Fibroblast of the aortic adventitia (primary cell): Measurements from ENCODE around the gene QKI. TPM values are rescaled to one million over a fixed set of nuclear protein-coding genes. Genes with fewer than 3 reads are reported as not detected.
A peak's percentile ranks its signal among the peaks of the same experiment; 100 is the strongest.
"Not testable (repeated sequence)": the region's sequence is repeated elsewhere in the genome, so short reads cannot be mapped to it uniquely, and the experiment has no call there.

Experiments used
- DNase-seq: peaks from one replicate; pipeline ENCODE4 v3.0.0-alpha.2; 2010; ENCODE audit warnings: low read depth
- H3K4me3 ChIP-seq: 2 replicates; pipeline ENCODE4 v1.5.1; 2011; ENCODE audit warnings: low read depth, mild to moderate bottlenecking, control low read depth, low read length, moderate library complexity
- total RNA-seq: library from RNA; depleted of rRNA; stranded (reverse); fragments of >200 nt; gene quantifications from 2 replicates; pipeline ENCODE4 v1.2.3, GENCODE V29; 2012; ENCODE audit warnings: low replicate concordance
- TF ChIP-seq, protein P1 (sequence below): IDR thresholded peaks from 2 replicates; pipeline ENCODE4 v1.5.1; 2011; ENCODE audit warnings: mild to moderate bottlenecking, low read length, control low read depth, inconsistent platforms; ENCODE audit not compliant: insufficient read depth

QKI gene
- total RNA-seq, 1 donor = 125 TPM

DNA sequence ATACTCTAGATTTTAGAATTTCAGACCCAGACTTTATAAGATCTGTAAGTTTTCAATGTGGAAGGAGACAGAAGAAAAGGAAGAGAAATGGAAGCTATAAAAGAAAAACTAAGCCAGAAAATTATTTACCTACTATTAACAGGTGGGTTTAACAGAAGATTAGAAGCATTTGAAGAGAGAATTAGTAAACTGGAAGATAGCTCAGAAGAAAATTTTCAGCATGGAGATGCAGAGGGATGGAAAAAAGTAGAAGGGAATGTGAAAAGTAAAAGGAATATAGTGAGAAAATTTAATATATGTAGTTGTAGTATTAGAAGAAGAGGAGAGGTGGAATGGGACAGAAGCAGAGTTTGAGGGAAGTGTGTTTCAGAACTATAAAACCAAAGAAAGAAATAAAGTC is 56.1 kb downstream of the QKI start:
- TF ChIP-seq, protein P1, sequence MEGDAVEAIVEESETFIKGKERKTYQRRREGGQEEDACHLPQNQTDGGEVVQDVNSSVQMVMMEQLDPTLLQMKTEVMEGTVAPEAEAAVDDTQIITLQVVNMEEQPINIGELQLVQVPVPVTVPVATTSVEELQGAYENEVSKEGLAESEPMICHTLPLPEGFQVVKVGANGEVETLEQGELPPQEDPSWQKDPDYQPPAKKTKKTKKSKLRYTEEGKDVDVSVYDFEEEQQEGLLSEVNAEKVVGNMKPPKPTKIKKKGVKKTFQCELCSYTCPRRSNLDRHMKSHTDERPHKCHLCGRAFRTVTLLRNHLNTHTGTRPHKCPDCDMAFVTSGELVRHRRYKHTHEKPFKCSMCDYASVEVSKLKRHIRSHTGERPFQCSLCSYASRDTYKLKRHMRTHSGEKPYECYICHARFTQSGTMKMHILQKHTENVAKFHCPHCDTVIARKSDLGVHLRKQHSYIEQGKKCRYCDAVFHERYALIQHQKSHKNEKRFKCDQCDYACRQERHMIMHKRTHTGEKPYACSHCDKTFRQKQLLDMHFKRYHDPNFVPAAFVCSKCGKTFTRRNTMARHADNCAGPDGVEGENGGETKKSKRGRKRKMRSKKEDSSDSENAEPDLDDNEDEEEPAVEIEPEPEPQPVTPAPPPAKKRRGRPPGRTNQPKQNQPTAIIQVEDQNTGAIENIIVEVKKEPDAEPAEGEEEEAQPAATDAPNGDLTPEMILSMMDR = no peak
- DNase-seq = no peak
- H3K4me3 ChIP-seq = no peak overlapping the region

DNA sequence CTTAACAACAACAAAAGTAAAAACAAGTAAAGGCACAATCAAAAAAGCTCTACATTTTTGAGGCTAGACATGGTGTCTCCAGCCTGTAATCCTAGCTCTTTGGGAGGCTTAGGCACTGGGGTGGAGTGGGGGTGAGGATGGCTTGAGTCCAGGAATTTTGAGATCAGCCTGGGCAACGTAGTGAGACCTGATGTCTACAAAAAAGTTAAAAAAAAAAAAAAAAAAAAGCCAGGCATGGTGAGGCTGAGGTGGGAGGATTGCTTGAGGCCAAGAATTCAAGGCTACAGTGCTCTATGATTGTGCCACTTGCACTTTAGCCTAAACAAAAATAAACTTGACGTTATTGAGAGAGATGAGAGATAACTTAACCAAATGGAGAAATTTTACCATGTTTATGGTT is 60.1 kb downstream of the QKI start:
- TF ChIP-seq, protein P1 = no peak
- no peak for DNase-seq
- no peak overlapping the region for H3K4me3 ChIP-seq

DNA sequence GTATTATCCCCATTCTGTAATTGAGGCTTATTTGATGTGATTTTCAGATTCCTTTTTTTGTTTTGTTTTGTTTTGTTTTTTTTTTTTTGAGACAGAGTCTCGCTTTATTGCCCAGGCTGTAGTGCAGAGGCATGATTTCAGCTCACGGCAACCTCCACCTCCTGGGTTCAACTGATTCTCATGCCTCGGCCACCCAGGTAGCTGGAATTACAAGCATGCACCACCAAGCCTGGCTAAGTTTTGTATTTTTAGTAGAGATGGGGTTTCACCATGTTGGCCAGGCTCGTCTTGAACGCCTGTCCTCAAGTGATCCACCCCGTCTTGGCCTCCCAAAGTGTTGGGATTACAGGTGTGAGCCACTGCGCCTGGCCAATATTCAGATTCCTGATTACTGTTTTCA is 62.4 kb downstream of the QKI start:
- not testable (repeated sequence) for DNase-seq, H3K4me3 ChIP-seq

DNA sequence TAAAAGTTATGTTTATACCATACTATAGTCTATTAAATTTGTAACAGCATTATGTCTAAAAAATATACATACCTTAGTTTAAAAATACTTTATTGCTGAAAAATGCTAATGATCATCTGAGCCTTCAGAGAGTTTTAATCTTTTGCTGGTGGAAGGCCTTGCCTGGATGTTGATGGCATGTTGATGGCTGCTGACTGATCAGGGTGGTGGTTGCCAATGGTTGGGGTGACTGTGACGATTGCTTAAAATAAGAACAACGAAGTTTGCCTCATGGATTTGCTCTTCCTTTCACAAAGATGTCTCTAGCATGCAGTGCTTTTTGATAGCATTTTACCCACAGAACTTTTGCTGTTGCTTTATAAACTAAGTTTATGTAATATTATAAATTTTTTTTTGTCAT is 68.6 kb downstream of the QKI start:
- H3K4me3 ChIP-seq = no peak overlapping the region
- no peak for DNase-seq
- TF ChIP-seq, protein P1 = no peak

DNA sequence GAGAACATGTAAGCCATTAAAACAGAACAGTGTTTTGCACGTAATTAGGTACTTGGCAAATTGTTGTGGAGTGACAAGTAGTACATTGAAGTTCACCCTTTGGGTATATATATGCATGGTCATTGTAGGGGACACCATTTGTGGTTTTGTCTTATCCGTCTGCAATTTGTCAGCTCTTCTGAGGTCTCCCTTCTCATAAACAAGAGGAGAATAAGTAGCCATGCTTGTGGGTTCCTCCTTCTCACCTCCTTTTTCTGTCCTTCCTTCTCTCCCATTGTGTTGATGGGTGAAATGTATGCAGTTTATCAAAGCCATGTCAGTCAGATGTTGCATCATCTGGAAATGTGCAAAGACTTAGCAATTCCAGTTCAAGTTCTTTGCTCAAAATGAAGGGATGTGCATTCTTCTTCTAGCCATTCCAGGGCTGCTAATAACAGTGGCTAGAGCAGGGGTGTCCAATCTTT is 70.9 kb downstream of the QKI start:
- TF ChIP-seq, protein P1 = no peak
- DNase-seq = peak; percentile 35
- no peak overlapping the region for H3K4me3 ChIP-seq

DNA sequence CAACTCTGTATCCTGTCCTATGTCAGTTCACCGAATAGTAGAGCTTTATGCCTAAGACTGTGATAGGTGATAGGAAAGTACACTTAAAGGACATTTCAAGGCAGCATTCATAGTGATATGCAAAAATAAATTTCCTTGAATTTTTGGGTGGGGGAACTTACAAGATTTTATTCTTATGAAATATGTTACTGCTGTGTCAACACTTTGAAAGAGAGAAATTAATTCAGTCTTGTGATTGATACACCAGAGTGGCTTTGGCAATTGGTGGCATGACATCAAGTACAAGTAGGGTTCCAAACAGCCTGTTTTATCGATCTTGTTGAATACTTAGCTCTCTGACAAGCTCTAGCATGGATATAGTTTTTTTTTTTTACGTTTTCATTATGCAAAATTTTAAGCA is 72.3 kb downstream of the QKI start:
- no peak overlapping the region for H3K4me3 ChIP-seq
- no peak for DNase-seq
- TF ChIP-seq, protein P1 = no peak

DNA sequence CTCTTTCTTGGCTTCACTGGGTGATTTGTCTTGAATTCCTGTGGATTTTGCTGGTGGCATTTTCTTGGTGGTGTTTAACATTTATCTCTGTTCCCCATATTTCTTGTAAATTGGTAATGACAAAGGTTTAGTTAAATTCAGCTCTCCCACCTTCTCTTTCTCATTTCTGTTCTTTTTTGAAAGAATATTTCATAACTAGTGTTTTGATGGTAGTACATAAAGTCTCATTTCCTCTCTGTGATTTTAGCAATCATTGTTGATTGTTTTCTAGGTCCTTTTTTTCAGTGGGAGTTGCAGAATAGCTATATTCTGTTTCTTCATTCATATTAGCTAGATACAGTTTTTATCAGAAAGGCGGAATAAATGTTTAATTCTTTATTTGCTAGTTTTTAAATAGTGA is 73.1 kb downstream of the QKI start:
- no peak for DNase-seq
- TF ChIP-seq, protein P1 = no peak
- no peak overlapping the region for H3K4me3 ChIP-seq
